22Rv1 (cell line): ENCODE data around the gene RGS7.

Source experiments
- ZFX ChIP-seq: fragments of 450-650 bp; IDR thresholded peaks from 2 replicates; pipeline ENCODE4 v1.6.1; 2017; ENCODE audit warnings: antibody characterized with exemption, borderline replicate concordance
- TF ChIP-seq, protein P1 (sequence below): fragments of 450-650 bp; IDR thresholded peaks from 2 replicates; pipeline ENCODE4 v1.5.1; 2017; ENCODE audit warnings: mild to moderate bottlenecking

DNA sequence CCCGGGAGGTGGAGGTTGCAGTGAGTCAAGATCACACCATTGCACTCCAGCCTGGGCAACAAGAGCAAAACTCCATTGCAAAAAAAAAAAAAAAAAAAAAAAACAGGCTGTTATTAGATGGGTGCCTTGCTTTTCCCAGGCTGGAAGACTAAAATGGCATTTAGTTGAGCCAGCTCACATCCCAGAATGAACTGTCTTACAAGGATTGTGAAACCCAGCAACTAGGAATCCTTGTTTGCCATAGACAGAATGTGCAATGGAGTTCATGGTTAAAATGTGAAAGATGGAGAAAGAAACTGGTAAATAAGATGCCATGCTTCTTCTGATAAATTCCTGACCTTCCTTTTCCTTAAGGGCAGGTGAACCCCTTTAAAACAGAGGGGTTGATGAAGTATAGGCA, 529.2 kb downstream of the RGS7 start:
- TF ChIP-seq, protein P1, sequence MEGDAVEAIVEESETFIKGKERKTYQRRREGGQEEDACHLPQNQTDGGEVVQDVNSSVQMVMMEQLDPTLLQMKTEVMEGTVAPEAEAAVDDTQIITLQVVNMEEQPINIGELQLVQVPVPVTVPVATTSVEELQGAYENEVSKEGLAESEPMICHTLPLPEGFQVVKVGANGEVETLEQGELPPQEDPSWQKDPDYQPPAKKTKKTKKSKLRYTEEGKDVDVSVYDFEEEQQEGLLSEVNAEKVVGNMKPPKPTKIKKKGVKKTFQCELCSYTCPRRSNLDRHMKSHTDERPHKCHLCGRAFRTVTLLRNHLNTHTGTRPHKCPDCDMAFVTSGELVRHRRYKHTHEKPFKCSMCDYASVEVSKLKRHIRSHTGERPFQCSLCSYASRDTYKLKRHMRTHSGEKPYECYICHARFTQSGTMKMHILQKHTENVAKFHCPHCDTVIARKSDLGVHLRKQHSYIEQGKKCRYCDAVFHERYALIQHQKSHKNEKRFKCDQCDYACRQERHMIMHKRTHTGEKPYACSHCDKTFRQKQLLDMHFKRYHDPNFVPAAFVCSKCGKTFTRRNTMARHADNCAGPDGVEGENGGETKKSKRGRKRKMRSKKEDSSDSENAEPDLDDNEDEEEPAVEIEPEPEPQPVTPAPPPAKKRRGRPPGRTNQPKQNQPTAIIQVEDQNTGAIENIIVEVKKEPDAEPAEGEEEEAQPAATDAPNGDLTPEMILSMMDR = no peak
- TF ChIP-seq ZFX = no peak
